Stomach (tissue), 9 donors: ENCODE data around the gene LTBP4. TPM values are rescaled to one million over a fixed set of nuclear protein-coding genes. Genes with fewer than 3 reads are reported as not detected.

Experiments
- DNase-seq, 2 donors: peaks; one replicate each; pipeline versions ENCODE4 v3.0.0 to v3.0.0-alpha.2; 2013 to 2019
- H3K27ac ChIP-seq, 5 donors: fragments of 200-600 bp in 4 of 5; sonication (generic) in 4 of 5; one replicate each; pipeline ENCODE4 v1.5.1; 2013 to 2019; ENCODE audit warnings: mild to moderate bottlenecking in 1 of 5, moderate library complexity in 1 of 5
- H3K27me3 ChIP-seq, 3 donors: fragments of 200-600 bp; sonication (generic); one replicate each; pipeline ENCODE4 v1.5.1; 2017 to 2019; ENCODE audit warnings: mixed run types in 1 of 3
- H3K36me3 ChIP-seq, 4 donors: fragments of 200-600 bp; sonication (generic); 1 replicate in 3 of 4; 2 replicates in 1 of 4; pipeline ENCODE4 v1.5.1; 2016 to 2019
- H3K4me1 ChIP-seq, 4 donors: fragments of 200-600 bp; sonication (generic); one replicate each; pipeline ENCODE4 v1.5.1; 2016 to 2019
- H3K4me3 ChIP-seq, 4 donors: fragments of 200-600 bp; sonication (generic) in 3 of 4; one replicate each; pipeline ENCODE4 v1.5.1; 2016 to 2019; ENCODE audit warnings: mild to moderate bottlenecking in 1 of 4
- H3K9me3 ChIP-seq, 4 donors: fragments of 200-600 bp; sonication (generic); one replicate each; pipeline ENCODE4 v1.5.1; 2016 to 2019
- EP300 ChIP-seq: sonication (generic); formaldehyde crosslinking; IDR thresholded peaks from one replicate; pipeline ENCODE4 v1.6.1; 2017; ENCODE audit warnings: antibody characterized with exemption
- POLR2A ChIP-seq, 4 donors: fragments of 450-650 bp; IDR thresholded peaks; one replicate each; pipeline ENCODE4 v1.6.1; 2016; ENCODE audit warnings: antibody characterized with exemption in 4 of 4, control low read depth in 2 of 4, mild to moderate bottlenecking in 1 of 4, moderate library complexity in 1 of 4
- POLR2AphosphoS5 ChIP-seq, 3 donors: sonication (generic); formaldehyde crosslinking; IDR thresholded peaks; one replicate each; pipeline ENCODE4 v1.6.1; 2016; ENCODE audit warnings: antibody characterized with exemption in 3 of 3
- WGBS, 5 donors: extraction: QIAGEN DNeasy Blood & Tissue Kit in 3 of 5; methylation state at CpG; one replicate each; pipeline versions ENCODE4 v1.1.5 to v1.1.7; 2013 to 2018; 5-methylcytosine and 5-hydroxymethylcytosine counted together
- intact Hi-C: fragments of 100-400 bp; cut with DNase I; formaldehyde crosslinking; loops from one replicate; pipeline ENCODE4 v1.15.1; 2023; ENCODE audit warnings: low total_unique reads
- polyA plus RNA-seq, 3 donors: library from polyadenylated mRNA; stranded (reverse); fragments of 200-250 nt; gene quantifications; one replicate each; pipeline ENCODE4 v1.2.3, GENCODE V29; 2013
- total RNA-seq, 5 donors: library from RNA; depleted of rRNA; stranded (reverse); fragments of >200 nt; gene quantifications; one replicate each; pipeline versions ENCODE4 v1.1.0 to v1.2.3, GENCODE V29; 2014 to 2016
- TF ChIP-seq, protein P1 (sequence below), 7 experiments: fragments of 450-650 bp in 4 of 7; fragments of 200-600 bp in 3 of 7; sonication (generic) in 3 of 7; IDR thresholded peaks; one replicate each; pipeline ENCODE4 v1.5.1; 2016 to 2019; ENCODE audit warnings: antibody characterized with exemption in 7 of 7, control low read depth in 2 of 7, mild to moderate bottlenecking in 1 of 7
- donor health status: healthy with polysubstance abuse.
- donor health status: Bipolar disorder and iron deficiency.
- donor health status: healthy.

LTBP4 gene
- total and polyA plus RNA-seq, 8 donors = 66.1 to 1,027 (median 139) TPM

DNA sequence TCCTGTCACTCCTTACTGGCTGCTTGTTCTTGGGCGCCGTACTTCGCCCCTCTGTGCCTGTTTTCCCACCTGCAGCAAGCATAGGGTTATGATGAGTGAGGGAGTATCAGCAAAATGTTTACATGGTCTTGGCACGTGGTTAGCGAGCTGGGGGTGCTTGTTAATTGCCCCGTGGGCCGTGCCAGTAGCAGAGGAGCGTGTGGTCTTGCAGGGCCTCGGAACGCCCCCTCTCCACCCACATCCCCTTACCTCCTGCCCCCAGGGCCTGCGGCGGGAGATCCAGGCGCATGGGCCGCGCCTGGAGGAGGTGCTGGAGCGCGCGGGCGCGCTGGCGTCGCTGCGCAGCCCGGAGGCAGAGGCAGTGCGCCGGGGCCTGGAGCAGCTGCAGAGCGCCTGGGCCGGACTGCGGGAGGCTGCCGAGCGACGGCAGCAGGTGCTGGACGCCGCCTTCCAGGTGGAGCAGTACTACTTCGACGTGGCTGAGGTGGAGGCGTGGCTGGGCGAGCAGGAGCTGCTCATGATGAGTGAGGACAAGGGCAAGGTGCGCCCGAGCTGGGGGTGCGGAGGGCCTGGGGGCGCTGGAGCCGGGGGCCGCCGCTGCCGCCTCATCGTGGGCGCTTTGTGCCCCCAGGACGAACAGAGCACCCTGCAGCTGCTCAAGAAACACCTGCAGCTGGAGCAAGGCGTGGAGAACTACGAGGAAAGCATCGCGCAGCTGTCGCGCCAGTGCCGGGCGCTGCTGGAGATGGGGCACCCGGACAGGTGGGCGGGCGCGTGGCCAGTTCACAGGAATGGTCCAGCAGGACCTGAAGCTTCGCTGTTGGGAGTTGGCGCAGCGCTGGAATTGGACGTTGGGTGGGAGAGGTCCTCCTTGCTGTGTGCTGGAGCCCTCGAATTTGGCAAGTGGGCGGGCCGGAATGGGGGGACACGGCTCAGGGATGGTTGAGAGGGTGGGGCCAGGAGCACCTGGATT is 47.0 kb upstream of the LTBP4 start:
- H3K9me3 ChIP-seq = no peaks in the 10 kb centered on the region
- no peak for TF ChIP-seq EP300
- no peak for TF ChIP-seq POLR2AphosphoS5 (IDR thresholded peaks at IDR 0.05)
- no peak for TF ChIP-seq POLR2A (IDR thresholded peaks at IDR 0.05)
- TF ChIP-seq, protein P1, sequence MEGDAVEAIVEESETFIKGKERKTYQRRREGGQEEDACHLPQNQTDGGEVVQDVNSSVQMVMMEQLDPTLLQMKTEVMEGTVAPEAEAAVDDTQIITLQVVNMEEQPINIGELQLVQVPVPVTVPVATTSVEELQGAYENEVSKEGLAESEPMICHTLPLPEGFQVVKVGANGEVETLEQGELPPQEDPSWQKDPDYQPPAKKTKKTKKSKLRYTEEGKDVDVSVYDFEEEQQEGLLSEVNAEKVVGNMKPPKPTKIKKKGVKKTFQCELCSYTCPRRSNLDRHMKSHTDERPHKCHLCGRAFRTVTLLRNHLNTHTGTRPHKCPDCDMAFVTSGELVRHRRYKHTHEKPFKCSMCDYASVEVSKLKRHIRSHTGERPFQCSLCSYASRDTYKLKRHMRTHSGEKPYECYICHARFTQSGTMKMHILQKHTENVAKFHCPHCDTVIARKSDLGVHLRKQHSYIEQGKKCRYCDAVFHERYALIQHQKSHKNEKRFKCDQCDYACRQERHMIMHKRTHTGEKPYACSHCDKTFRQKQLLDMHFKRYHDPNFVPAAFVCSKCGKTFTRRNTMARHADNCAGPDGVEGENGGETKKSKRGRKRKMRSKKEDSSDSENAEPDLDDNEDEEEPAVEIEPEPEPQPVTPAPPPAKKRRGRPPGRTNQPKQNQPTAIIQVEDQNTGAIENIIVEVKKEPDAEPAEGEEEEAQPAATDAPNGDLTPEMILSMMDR (IDR thresholded peaks at IDR 0.05) = no peak
- intact Hi-C loops = no loop called here
- H3K27ac ChIP-seq = no peak overlapping the region
- DNase-seq = peak in 1 of 2 donors; percentile 46
- 14 to 26% (median 15%) methylated on average over 43 to 69 of the region's 69 CpGs for WGBS, 5 donors
- H3K4me1 ChIP-seq = peaks cover 0 to 14% (median 9%) of the 10 kb centered on the region in 4 donors
- peaks cover 0 to under 1% (median 0%) of the 10 kb centered on the region in 4 donors for H3K36me3 ChIP-seq
- H3K4me3 ChIP-seq = no peak overlapping the region
- peaks cover 0 to 78% (median 25%) of the 10 kb centered on the region in 3 donors for H3K27me3 ChIP-seq

DNA sequence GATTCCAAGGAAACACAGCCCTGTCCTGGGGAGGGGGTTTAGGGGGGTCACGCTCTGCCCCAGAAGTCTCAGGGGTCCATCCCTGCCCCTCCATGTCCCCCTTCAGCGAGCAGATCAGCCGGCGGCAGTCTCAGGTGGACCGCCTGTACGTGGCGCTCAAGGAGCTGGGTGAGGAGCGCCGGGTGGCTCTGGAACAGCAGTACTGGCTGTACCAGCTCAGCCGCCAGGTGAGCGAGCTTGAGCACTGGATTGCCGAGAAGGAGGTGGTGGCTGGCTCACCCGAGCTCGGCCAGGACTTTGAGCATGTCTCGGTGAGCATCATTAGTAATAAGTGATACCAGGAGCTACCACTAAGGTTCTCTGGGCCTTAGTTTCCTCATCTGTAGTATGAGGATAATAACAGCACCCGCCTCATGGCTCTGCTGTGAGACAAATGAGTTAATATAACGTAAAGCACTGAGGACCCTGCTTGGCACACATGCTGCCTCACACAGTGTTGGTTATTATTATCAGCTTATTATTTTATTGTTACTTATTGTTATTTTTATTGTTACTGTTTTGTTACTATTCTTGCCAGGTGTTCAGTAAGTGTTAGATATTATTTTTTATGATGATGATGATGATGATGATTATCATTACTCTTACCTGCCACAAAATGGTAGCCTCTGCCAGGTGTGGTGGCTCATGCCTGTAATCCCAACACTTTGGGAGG is 45.0 kb upstream of the LTBP4 start:
- Histone ChIP-seq H3K4me3 (no peak overlapping the region), H3K4me1 (peaks cover 0 to 9% (median 5%) of the 10 kb centered on the region in 4 donors), H3K9me3 (no peaks in the 10 kb centered on the region), H3K27ac (no peak overlapping the region), H3K27me3 (peaks cover 0 to 76% (median 30%) of the 10 kb centered on the region in 3 donors), H3K36me3 (peaks cover 0 to 16% (median 0%) of the 10 kb centered on the region in 4 donors)
- intact Hi-C loops = no loop called here
- no peak for DNase-seq
- WGBS, 5 donors = 67 to 81% (median 75%) methylated on average over 16 to 17 of the region's 17 CpGs
- TF ChIP-seq POLR2A (IDR thresholded peaks at IDR 0.05) = no peak
- no peak for TF ChIP-seq EP300
- TF ChIP-seq, protein P1 (IDR thresholded peaks at IDR 0.05) = no peak
- TF ChIP-seq POLR2AphosphoS5 (IDR thresholded peaks at IDR 0.05) = no peak

DNA sequence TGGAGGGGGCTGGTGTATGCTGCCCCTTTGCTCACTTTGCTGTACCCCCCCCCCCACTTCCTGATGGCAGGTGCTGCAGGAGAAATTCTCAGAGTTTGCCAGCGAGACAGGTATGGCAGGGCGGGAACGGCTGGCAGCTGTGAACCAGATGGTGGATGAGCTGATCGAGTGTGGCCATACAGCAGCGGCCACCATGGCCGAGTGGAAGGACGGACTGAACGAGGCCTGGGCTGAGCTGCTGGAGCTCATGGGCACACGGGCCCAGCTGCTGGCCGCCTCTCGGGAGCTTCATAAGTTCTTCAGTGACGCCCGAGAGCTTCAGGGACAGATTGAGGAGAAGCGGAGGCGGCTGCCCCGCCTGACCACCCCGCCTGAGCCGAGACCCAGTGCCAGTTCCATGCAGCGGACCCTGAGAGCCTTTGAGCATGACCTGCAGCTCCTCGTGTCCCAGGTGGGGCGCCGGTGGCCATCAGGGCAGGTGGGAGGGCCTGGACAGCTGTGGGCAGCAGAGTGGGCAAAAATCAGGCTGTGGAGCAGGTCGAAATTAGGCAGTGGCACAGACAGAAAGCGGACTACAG is 44.1 kb upstream of the LTBP4 start:
- no peak for DNase-seq
- Histone ChIP-seq H3K27ac (no peak overlapping the region), H3K4me1 (peaks cover 0 to 9% (median 5%) of the 10 kb centered on the region in 4 donors), H3K4me3 (no peak overlapping the region), H3K36me3 (peaks cover 0 to 16% (median 0%) of the 10 kb centered on the region in 4 donors), H3K9me3 (no peaks in the 10 kb centered on the region), H3K27me3 (peaks cover 0 to 67% (median 30%) of the 10 kb centered on the region in 3 donors)
- 80 to 87% (median 82%) methylated on average over 17 to 24 of the region's 24 CpGs for WGBS, 5 donors
- TF ChIP-seq POLR2AphosphoS5 (IDR thresholded peaks at IDR 0.05) (no peak), EP300 (no peak), POLR2A (IDR thresholded peaks at IDR 0.05) (no peak)
- TF ChIP-seq, protein P1 (IDR thresholded peaks at IDR 0.05) = no peak
- intact Hi-C loops = no loop called here

DNA sequence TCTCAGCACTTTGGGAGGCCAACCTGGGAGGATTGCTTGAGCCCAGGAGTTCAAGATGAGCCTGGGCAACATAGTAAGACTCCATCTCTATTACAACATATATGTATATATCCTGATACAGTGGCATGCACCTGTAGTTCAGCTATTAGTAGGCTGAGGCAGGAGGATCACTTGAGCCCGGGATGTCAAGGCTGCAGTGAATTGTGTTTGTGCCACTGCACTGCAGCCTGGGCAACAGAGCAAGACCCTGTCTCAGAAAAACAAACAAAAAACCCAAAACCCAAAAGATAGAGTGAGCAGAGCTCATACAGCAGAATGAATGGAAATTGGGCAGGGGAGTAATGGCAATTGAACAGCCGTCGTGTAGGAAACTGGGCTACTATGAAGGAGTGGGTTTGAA is 41.8 kb upstream of the LTBP4 start:
- Histone ChIP-seq H3K4me3 (no peak overlapping the region), H3K27ac (no peak overlapping the region), H3K36me3 (peaks cover 0 to 16% (median 0%) of the 10 kb centered on the region in 4 donors), H3K9me3 (no peaks in the 10 kb centered on the region), H3K4me1 (peaks cover 0 to under 1% (median 0%) of the 10 kb centered on the region in 4 donors), H3K27me3 (peaks cover 0 to 56% (median 10%) of the 10 kb centered on the region in 3 donors)
- intact Hi-C loops = no loop called here
- DNase-seq = no peak
- WGBS, 5 donors = 64 to 89% (median 83%) methylated on average over 3 of the region's 3 CpGs
- TF ChIP-seq, protein P1 (IDR thresholded peaks at IDR 0.05) = no peak
- TF ChIP-seq POLR2AphosphoS5 (IDR thresholded peaks at IDR 0.05) = no peak
- no peak for TF ChIP-seq EP300
- TF ChIP-seq POLR2A (IDR thresholded peaks at IDR 0.05) = no peak
